ENCODE data around the gene CCDC85C. TPM values are rescaled to one million over a fixed set of nuclear protein-coding genes. Genes with fewer than 3 reads are reported as not detected.

CCDC85C gene
- total RNA-seq, 1 experiment from 2014 or later = 42.3 TPM

DNA sequence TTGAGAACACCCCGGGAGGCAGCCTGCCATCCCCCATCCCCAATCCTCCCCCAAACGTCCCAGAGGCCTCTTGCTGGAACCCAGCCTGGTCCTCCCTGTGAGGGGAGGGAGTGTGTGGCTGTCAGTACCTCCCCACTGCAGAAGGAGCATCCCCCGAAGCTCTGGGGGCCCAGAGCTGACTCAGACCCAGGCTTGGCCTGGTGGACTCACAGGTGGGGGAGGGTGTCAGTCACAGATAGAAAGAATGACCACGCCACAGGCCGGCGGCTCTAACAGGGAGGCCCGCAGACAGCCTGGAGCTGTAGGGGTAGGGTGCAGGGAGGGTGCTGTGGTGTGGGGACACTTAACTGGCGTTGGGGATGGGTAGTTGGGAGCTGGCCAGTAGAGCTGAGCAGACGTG lies 46.2 kb upstream of the CCDC85C start:
- no peak overlapping the region for H3K4me2 ChIP-seq (ENCODE audit: low read length)
- H4K20me1 ChIP-seq (ENCODE audit: insufficient read depth) = no peaks in the 10 kb centered on the region
- CTCF ChIA-PET = no interaction called here
- H3K27ac ChIP-seq (ENCODE audit: low read depth, low read length) = no peak overlapping the region
- H2AFZ ChIP-seq (ENCODE audit: low read depth, low read length, poor library complexity, severe bottlenecking) = no peak overlapping the region
- intact Hi-C loops (cut with micrococcal nuclease) = no loop called here
- H3K27me3 ChIP-seq (ENCODE audit: insufficient read depth, low read length) = no peaks in the 10 kb centered on the region
- no TSS peak for BruUV-seq (replicated peaks)
- H3K9me3 ChIP-seq (ENCODE audit: control insufficient read depth in 1 of 2, insufficient read depth in 1 of 2, low read depth in 1 of 2, low read length in 2 of 2) = no peaks in the 10 kb centered on the region
- no peak overlapping the region for H3K4me3 ChIP-seq (replicated peaks in 1 of 2; ENCODE audit: low read depth in 1 of 2, low read length in 2 of 2)
- H3K79me2 ChIP-seq (ENCODE audit: insufficient read depth, low read length) = no peaks in the 10 kb centered on the region
- H3K9me2 ChIP-seq (ENCODE audit: insufficient read depth) = no peaks in the 10 kb centered on the region
- POLR2A ChIA-PET = no interaction called here
- no peak for ATAC-seq
- no peak overlapping the region for H3K9ac ChIP-seq (ENCODE audit: low read length)
- DNase-seq (ENCODE audit: low read depth, low spot score) = no peak
- TF ChIP-seq ZFX (IDR thresholded peaks at IDR 0.05) = no peak
- TF ChIP-seq CBX3 (IDR thresholded peaks at IDR 0.05; ENCODE audit: low read depth) = no peak
- no peak for TF ChIP-seq SIN3A (IDR thresholded peaks at IDR 0.05; ENCODE audit: low read depth)
- TF ChIP-seq TCF7L2 (IDR thresholded peaks at IDR 0.05; ENCODE audit: borderline replicate concordance, extremely low read depth, insufficient read depth, insufficient read length) = no peak
- TF ChIP-seq ZNF274 (IDR thresholded peaks at IDR 0.05; ENCODE audit: low read depth, low read length) = no peak
- TF ChIP-seq, protein P1, sequence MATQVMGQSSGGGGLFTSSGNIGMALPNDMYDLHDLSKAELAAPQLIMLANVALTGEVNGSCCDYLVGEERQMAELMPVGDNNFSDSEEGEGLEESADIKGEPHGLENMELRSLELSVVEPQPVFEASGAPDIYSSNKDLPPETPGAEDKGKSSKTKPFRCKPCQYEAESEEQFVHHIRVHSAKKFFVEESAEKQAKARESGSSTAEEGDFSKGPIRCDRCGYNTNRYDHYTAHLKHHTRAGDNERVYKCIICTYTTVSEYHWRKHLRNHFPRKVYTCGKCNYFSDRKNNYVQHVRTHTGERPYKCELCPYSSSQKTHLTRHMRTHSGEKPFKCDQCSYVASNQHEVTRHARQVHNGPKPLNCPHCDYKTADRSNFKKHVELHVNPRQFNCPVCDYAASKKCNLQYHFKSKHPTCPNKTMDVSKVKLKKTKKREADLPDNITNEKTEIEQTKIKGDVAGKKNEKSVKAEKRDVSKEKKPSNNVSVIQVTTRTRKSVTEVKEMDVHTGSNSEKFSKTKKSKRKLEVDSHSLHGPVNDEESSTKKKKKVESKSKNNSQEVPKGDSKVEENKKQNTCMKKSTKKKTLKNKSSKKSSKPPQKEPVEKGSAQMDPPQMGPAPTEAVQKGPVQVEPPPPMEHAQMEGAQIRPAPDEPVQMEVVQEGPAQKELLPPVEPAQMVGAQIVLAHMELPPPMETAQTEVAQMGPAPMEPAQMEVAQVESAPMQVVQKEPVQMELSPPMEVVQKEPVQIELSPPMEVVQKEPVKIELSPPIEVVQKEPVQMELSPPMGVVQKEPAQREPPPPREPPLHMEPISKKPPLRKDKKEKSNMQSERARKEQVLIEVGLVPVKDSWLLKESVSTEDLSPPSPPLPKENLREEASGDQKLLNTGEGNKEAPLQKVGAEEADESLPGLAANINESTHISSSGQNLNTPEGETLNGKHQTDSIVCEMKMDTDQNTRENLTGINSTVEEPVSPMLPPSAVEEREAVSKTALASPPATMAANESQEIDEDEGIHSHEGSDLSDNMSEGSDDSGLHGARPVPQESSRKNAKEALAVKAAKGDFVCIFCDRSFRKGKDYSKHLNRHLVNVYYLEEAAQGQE (IDR thresholded peaks at IDR 0.05; ENCODE audit: low read depth) = no peak
- TF ChIP-seq, protein P2, sequence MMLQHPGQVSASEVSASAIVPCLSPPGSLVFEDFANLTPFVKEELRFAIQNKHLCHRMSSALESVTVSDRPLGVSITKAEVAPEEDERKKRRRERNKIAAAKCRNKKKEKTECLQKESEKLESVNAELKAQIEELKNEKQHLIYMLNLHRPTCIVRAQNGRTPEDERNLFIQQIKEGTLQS (IDR thresholded peaks at IDR 0.05) = no peak
- no peak for TF ChIP-seq SP1 (IDR thresholded peaks at IDR 0.05; ENCODE audit: low read depth)
- no peak for TF ChIP-seq POLR2A (IDR thresholded peaks at IDR 0.05; ENCODE audit: borderline replicate concordance, extremely low read depth, insufficient read depth, insufficient read length)
- no peak for TF ChIP-seq EZH2 (IDR thresholded peaks at IDR 0.05)
- TF ChIP-seq CEBPB (IDR thresholded peaks at IDR 0.05; ENCODE audit: low read depth) = no peak
- RAD21 ChIA-PET (ENCODE audit: low non-redundant PET in 1 of 2, low total read pairs in 2 of 2, uncharacterized antibody in 2 of 2, unreplicated experiment in 2 of 2) = no interaction called here
- peaks cover 3 to 4% of the 10 kb centered on the region in 2 experiments; a peak in 1 of 4 replicates for H3K4me1 ChIP-seq (ENCODE audit: control insufficient read depth in 1 of 2, insufficient read depth in 2 of 2, low read length in 2 of 2)
- no peaks in the 10 kb centered on the region for H3K36me3 ChIP-seq (ENCODE audit: control insufficient read depth in 1 of 2, insufficient read depth in 2 of 2, low read length in 2 of 2)

Measured in HCT116 (cell line).